ENCODE measurements around the gene GULP1. TPM values are rescaled to one million over a fixed set of nuclear protein-coding genes. Genes with fewer than 3 reads are reported as not detected.

The GULP1 gene
- total RNA-seq, 1 donor from 2014 or later = 27.6 TPM

DNA sequence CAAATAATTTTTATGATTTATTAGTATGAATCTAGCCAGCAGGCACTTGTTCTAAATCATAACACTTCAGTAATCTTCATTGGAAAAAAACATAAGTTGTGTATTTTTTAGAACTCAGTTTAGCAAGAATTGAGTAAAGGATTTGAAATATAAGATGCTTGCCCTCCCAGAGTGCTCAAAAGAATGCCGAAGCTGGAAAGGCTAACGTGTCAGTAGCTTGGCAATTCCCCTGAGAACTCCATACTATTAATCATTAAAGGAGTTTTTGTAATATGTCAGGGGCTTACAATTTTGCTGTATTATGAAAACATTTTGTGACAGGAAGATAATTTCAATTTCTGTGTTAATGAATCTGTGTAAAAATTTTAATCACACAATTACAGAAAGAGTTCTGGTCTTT, 122.7 kb downstream of the GULP1 start:
- DNase-seq = no peak
- TF ChIP-seq, protein P1, sequence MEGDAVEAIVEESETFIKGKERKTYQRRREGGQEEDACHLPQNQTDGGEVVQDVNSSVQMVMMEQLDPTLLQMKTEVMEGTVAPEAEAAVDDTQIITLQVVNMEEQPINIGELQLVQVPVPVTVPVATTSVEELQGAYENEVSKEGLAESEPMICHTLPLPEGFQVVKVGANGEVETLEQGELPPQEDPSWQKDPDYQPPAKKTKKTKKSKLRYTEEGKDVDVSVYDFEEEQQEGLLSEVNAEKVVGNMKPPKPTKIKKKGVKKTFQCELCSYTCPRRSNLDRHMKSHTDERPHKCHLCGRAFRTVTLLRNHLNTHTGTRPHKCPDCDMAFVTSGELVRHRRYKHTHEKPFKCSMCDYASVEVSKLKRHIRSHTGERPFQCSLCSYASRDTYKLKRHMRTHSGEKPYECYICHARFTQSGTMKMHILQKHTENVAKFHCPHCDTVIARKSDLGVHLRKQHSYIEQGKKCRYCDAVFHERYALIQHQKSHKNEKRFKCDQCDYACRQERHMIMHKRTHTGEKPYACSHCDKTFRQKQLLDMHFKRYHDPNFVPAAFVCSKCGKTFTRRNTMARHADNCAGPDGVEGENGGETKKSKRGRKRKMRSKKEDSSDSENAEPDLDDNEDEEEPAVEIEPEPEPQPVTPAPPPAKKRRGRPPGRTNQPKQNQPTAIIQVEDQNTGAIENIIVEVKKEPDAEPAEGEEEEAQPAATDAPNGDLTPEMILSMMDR (IDR thresholded peaks at IDR 0.05) = no peak
- peaks cover 3% of the 10 kb centered on the region for H3K4me1 ChIP-seq
- ATAC-seq = no peak
- H3K9me3 ChIP-seq = peaks cover 11% of the 10 kb centered on the region
- H3K27ac ChIP-seq = no peak overlapping the region
- H3K4me3 ChIP-seq = no peak overlapping the region
- intact Hi-C loops (cut with DNase I) = no loop called here
- H3K27me3 ChIP-seq (ENCODE audit: low read depth) = no peaks in the 10 kb centered on the region
- H3K36me3 ChIP-seq = no peaks in the 10 kb centered on the region

DNA sequence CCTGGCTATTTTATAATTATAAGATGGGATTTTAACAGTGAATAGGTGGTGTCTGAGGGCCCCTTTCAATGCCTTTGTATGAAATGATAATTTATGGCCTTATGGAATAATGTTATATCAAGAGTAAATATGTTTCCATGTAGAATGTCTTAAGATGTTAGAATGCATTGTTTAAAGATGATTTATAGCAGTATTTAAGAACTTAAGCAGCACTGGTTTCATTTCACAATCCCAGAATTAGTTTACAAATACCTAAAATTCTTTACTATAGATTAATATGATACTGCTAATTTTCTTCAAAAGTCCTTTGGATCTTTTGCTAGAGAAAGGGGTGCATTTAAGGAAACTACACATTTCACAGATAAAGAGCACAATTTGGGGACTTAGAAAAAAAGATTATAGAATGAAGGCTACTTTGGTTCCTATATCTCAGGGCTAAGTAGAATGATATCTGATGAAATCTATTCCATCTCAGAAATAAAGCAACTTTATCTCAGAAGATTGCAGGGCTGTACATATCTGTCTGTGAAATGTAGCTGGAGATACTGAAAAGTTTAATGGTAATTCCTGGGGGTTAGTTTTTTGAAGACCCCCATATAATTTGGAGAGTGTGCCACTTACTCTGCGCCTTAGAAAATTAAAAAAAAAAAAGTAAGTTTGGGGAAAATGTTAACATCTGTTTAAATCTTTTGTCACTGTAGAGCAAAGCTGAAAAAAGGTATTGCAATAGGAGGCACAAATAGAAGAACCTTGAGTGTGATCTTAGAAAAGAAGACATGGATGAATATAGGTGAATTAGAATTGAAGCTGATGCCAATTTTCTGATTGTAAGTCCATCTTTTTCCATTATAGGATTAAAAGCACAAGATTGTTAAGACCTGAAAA, 123.4 kb downstream of the GULP1 start:
- no peak for DNase-seq
- ATAC-seq = no peak

DNA sequence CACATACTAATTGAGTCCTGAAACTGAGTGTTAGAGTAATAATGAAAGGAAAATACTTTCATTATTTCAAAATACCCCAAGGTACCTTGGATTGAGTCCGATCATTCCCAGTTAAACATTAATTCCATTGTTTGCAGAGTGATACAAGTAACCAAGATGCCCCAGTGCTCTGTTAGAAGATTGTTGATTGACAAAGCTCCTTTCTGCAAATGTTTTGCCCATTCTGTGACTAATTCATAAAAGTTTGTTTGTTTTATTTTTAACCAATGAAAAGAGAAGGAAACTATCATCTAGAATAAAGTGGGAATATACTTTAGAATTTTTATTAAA, 124.0 kb downstream of the GULP1 start:
- H3K27ac ChIP-seq = no peak overlapping the region

More for the DNA sequence above, 123.4 kb downstream of the GULP1 start:
- intact Hi-C loops (cut with DNase I) = no loop called here
- no peaks in the 10 kb centered on the region for H3K27me3 ChIP-seq (ENCODE audit: low read depth)
- H3K27ac ChIP-seq = no peak overlapping the region
- no peaks in the 10 kb centered on the region for H3K36me3 ChIP-seq
- no peak overlapping the region for H3K4me3 ChIP-seq
- H3K9me3 ChIP-seq = peaks cover 11% of the 10 kb centered on the region
- peaks cover 3% of the 10 kb centered on the region for H3K4me1 ChIP-seq
- TF ChIP-seq, protein P1 (IDR thresholded peaks at IDR 0.05) = no peak

DNA sequence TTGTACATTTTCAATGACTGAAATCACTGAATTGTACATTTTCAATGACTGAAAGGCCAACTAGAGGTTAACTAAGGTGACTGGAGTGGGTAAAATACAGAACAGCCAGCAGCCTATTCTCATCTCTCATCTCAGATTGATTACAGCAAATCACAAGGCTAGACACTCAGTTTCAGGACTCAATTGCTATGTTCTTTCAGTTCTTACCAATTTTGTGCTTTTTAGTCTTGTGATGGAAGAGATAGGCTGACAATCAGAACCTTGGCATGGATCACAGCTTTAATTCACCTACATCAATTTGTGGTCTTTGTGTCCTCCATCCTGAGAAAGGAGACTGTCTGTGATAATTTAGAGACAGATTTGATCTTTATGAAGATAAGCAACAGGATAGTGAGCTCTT, 124.7 kb downstream of the GULP1 start:
- DNase-seq (no peak), ATAC-seq (no peak)
- H3K9me3 ChIP-seq = peaks cover 14% of the 10 kb centered on the region
- H3K4me1 ChIP-seq = peaks cover 3% of the 10 kb centered on the region
- H3K27me3 ChIP-seq (ENCODE audit: low read depth) = no peaks in the 10 kb centered on the region
- intact Hi-C loops (cut with DNase I) = no loop called here
- H3K27ac ChIP-seq = no peak overlapping the region
- no peak overlapping the region for H3K4me3 ChIP-seq
- no peaks in the 10 kb centered on the region for H3K36me3 ChIP-seq
- TF ChIP-seq, protein P1 (IDR thresholded peaks at IDR 0.05) = no peak

More for the DNA sequence above, 124.0 kb downstream of the GULP1 start:
- TF ChIP-seq, protein P1 (IDR thresholded peaks at IDR 0.05) = no peak
- Histone ChIP-seq H3K36me3 (no peaks in the 10 kb centered on the region), H3K4me1 (peaks cover 3% of the 10 kb centered on the region), H3K27me3 (ENCODE audit: low read depth) (no peaks in the 10 kb centered on the region), H3K9me3 (peaks cover 15% of the 10 kb centered on the region), H3K4me3 (no peak overlapping the region)
- ATAC-seq (no peak), DNase-seq (no peak)
- intact Hi-C loops (cut with DNase I) = no loop called here

DNA sequence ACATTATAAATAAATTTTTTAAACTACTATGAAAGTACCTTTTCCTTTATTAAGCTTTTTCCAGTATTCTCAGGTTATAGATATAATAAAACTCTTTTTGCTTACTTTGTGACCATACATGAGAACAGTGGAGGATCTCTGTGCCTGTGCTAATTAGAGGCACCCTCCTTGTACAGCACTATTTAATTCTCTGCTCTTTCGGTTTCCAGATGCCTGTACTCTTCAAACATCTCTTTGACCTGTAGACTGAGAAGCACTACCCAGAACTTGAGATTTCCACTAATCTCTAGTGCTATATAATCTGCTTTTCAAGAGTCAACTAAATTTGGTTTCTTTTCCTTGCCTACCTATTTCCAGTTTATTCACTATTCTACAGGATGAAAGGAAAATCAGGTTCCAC, 131.1 kb downstream of the GULP1 start:
- H3K27me3 ChIP-seq (ENCODE audit: low read depth) = no peaks in the 10 kb centered on the region
- peaks cover 6% of the 10 kb centered on the region for H3K9me3 ChIP-seq
- no peaks in the 10 kb centered on the region for H3K4me1 ChIP-seq
- DNase-seq (no peak), ATAC-seq (no peak)
- no peak overlapping the region for H3K4me3 ChIP-seq
- H3K36me3 ChIP-seq = no peaks in the 10 kb centered on the region
- TF ChIP-seq, protein P1 (IDR thresholded peaks at IDR 0.05) = no peak
- H3K27ac ChIP-seq = no peak overlapping the region
- intact Hi-C loops (cut with DNase I) = no loop called here

All from lower lobe of right lung (tissue), 2 donors.